Tibial nerve (tissue), 4 donors: ENCODE results near the gene DPP4. TPM values are rescaled to one million over a fixed set of nuclear protein-coding genes. Genes with fewer than 3 reads are reported as not detected.

Experiments used
- DNase-seq, 2 donors: peaks; one replicate each; pipeline ENCODE4 v3.0.0-alpha.2; 2019; ENCODE audit warnings: low spot score in 2 of 2
- H3K27ac ChIP-seq, 4 donors: fragments of 200-600 bp; sonication (generic) in 3 of 4; one replicate each; pipeline ENCODE4 v1.5.1; 2017 to 2019; ENCODE audit warnings: mild to moderate bottlenecking in 1 of 4
- H3K27me3 ChIP-seq, 2 donors: fragments of 200-600 bp; sonication (generic) in 1 of 2; one replicate each; pipeline versions ENCODE4 v1.5.1 to v1.6.0; 2017 to 2019
- H3K36me3 ChIP-seq, 3 donors: fragments of 200-600 bp; sonication (generic); one replicate each; pipeline ENCODE4 v1.5.1; 2018 to 2019
- H3K4me1 ChIP-seq, 4 donors: fragments of 200-600 bp; sonication (generic) in 3 of 4; one replicate each; pipeline ENCODE4 v1.5.1; 2017 to 2019
- H3K4me3 ChIP-seq, 4 donors: fragments of 200-600 bp; sonication (generic) in 3 of 4; one replicate each; pipeline ENCODE4 v1.5.1; 2017 to 2019; ENCODE audit warnings: mild to moderate bottlenecking in 1 of 4, moderate library complexity in 1 of 4
- H3K9me3 ChIP-seq, 4 donors: fragments of 200-600 bp; sonication (generic) in 3 of 4; one replicate each; pipeline ENCODE4 v1.5.1; 2017 to 2019
- EP300 ChIP-seq, 2 donors: sonication (generic); formaldehyde crosslinking; IDR thresholded peaks; one replicate each; pipeline ENCODE4 v1.6.1; 2017; ENCODE audit warnings: antibody characterized with exemption in 2 of 2, mild to moderate bottlenecking in 1 of 2
- POLR2A ChIP-seq, 2 donors: fragments of 450-650 bp; IDR thresholded peaks; one replicate each; pipeline ENCODE4 v1.6.1; 2017; ENCODE audit warnings: antibody characterized with exemption in 2 of 2, mild to moderate bottlenecking in 2 of 2, moderate library complexity in 2 of 2
- whole genome bisulfite sequencing, 2 donors: methylation state at CpG; one replicate each; pipeline ENCODE4 v1.1.5; 2018; 5-methylcytosine and 5-hydroxymethylcytosine counted together
- total RNA-seq, 4 donors: library from RNA; depleted of rRNA; stranded (reverse); fragments of >200 nt; gene quantifications; one replicate each; pipeline ENCODE4 v1.1.0, GENCODE V29; 2016
- TF ChIP-seq, protein P1 (sequence below), 5 experiments: fragments of 200-600 bp in 3 of 5; fragments of 450-650 bp in 2 of 5; sonication (generic) in 3 of 5; IDR thresholded peaks; one replicate each; pipeline ENCODE4 v1.5.1; 2016 to 2019; ENCODE audit warnings: antibody characterized with exemption in 5 of 5, mild to moderate bottlenecking in 3 of 5, moderate library complexity in 2 of 5

The DPP4 gene
- total RNA-seq, 4 donors from 2014 or later: 5.2 to 22.8 (median 17.3) TPM

DNA sequence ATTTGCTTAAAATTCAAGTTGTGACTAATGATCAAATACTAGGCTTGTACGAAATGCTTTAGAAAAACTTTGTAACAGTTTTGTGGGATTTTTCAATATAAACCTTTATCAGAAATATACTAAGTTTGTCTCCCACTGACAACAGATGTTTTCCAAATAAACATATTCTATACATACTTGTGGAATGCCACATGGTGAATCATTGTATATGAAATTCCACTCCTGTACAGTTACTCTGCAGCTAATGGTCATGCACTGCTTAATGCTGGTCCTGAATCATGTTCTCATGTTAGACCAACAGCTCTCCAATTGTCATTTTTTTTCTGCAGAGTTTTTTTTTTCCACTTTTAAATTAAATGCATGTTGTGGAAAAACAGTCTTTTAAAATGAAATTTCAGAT, 90.1 kb downstream of the DPP4 start:
- Histone ChIP-seq H3K4me1 (no peaks in the 10 kb centered on the region), H3K27ac (no peak overlapping the region), H3K4me3 (no peak overlapping the region), H3K9me3 (no peaks in the 10 kb centered on the region), H3K36me3 (no peaks in the 10 kb centered on the region), H3K27me3 (no peaks in the 10 kb centered on the region)
- TF ChIP-seq POLR2A (IDR thresholded peaks at IDR 0.05): no peak
- no peak for TF ChIP-seq EP300 (IDR thresholded peaks at IDR 0.05)
- TF ChIP-seq, protein P1, sequence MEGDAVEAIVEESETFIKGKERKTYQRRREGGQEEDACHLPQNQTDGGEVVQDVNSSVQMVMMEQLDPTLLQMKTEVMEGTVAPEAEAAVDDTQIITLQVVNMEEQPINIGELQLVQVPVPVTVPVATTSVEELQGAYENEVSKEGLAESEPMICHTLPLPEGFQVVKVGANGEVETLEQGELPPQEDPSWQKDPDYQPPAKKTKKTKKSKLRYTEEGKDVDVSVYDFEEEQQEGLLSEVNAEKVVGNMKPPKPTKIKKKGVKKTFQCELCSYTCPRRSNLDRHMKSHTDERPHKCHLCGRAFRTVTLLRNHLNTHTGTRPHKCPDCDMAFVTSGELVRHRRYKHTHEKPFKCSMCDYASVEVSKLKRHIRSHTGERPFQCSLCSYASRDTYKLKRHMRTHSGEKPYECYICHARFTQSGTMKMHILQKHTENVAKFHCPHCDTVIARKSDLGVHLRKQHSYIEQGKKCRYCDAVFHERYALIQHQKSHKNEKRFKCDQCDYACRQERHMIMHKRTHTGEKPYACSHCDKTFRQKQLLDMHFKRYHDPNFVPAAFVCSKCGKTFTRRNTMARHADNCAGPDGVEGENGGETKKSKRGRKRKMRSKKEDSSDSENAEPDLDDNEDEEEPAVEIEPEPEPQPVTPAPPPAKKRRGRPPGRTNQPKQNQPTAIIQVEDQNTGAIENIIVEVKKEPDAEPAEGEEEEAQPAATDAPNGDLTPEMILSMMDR (IDR thresholded peaks at IDR 0.05): no peak
- no peak for DNase-seq
- WGBS, 2 donors: 87 to 92% methylated on average over 1 of the region's 1 CpG

DNA sequence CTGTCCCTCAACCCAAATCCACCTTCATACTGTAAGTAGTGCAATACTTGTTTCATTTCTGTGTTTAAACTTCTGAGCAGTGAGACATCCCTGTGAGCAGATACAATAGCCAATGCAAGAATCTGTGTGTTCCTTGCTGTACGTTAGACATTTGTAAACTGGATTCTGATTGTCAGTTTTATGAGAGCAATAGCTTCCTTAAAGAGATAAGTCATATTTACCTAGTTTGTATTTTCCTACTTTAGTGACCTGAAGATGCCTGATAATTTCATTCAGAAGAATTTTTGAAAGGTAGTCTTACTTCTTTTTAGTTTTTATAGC, 90.7 kb downstream of the DPP4 start:
- 21% methylated on average over 1 of the region's 1 CpG for WGBS, 2 donors
- H3K4me3 ChIP-seq: no peak overlapping the region
- TF ChIP-seq, protein P1 (IDR thresholded peaks at IDR 0.05): no peak
- TF ChIP-seq EP300 (IDR thresholded peaks at IDR 0.05): no peak
- no peak for TF ChIP-seq POLR2A (IDR thresholded peaks at IDR 0.05)

DNA sequence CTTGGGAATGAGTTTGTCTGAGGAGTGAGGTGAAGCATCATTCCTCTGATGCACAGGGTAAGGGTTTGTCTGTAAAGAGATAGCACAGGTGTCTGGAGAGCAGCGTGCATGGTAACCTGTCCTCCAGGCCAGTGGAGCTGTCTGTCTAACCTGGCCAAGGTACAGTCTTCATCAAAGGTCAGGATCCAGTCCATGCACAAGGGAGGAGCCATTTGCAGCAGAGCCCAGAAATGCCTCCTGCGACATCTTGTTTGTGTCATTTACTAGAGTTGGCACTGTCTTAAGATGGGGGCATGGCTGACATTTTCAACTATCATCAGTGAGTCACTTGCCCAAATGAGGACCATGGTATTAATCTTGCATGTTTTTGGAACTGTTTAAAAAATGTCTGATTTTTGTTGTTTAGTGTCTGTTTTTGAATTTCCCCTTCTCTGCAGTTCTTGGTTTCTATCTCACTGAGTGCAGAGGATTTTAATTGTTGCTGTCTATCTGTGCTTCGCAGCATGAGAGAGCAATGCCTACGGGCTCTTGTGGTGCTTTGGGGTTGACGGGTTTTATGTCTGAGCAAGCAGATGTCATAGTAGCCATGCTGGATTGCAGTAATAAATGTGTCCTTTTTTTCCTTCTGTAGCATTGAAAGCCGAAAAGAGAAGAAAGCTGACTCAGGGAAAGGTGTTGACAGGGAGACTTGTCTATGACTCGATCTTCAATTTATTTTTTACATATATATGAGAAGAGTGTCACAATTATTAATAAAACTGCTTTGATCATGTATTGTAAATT, 91.3 kb downstream of the DPP4 start:
- H3K27ac ChIP-seq: no peak overlapping the region
- no peak for TF ChIP-seq EP300 (IDR thresholded peaks at IDR 0.05)
- TF ChIP-seq POLR2A (IDR thresholded peaks at IDR 0.05): no peak
- TF ChIP-seq, protein P1 (IDR thresholded peaks at IDR 0.05): no peak
- H3K36me3 ChIP-seq: no peaks in the 10 kb centered on the region
- 71 to 75% methylated on average over 7 of the region's 7 CpGs for WGBS, 2 donors
- no peaks in the 10 kb centered on the region for H3K4me1 ChIP-seq
- H3K9me3 ChIP-seq: no peaks in the 10 kb centered on the region
- DNase-seq: no peak
- no peak overlapping the region for H3K4me3 ChIP-seq
- H3K27me3 ChIP-seq: no peaks in the 10 kb centered on the region

More for the DNA sequence above, 90.7 kb downstream of the DPP4 start:
- H3K36me3 ChIP-seq: no peaks in the 10 kb centered on the region
- no peak overlapping the region for H3K27ac ChIP-seq
- H3K9me3 ChIP-seq: no peaks in the 10 kb centered on the region
- H3K27me3 ChIP-seq: no peaks in the 10 kb centered on the region
- no peaks in the 10 kb centered on the region for H3K4me1 ChIP-seq
- no peak for DNase-seq

DNA sequence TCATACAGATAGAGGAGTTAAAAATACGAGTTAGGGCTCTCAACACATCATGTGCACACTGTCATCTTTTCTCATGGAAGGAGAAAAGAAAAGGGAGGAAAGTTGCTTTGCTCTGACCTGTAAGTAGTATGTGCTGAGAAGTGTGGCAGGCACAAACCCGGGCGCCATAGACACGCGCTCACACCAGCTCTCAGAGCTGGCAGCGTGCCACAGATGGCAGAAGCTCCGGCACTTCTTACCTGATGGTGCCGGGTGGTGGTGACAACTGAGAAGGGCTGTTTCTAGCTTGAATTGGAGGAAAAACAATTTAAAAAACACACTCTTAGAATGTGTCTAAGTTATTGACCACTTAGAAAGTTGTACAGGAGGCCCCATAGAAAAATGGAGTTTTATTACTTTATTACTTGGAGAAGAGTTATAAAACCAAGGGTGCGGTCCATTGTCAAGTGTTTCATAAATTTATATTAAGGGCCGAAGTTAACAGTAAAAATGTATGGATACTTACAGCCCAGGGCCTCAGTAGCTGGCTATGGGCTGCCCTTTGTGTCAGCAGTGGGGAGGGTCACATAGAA, 92.2 kb downstream of the DPP4 start:
- Histone ChIP-seq H3K9me3 (no peaks in the 10 kb centered on the region), H3K36me3 (no peaks in the 10 kb centered on the region), H3K27ac (no peak overlapping the region), H3K27me3 (no peaks in the 10 kb centered on the region), H3K4me3 (no peak overlapping the region), H3K4me1 (no peaks in the 10 kb centered on the region)
- 84 to 85% methylated on average over 10 of the region's 10 CpGs for WGBS, 2 donors
- no peak for DNase-seq
- TF ChIP-seq, protein P1 (IDR thresholded peaks at IDR 0.05): no peak
- TF ChIP-seq EP300 (IDR thresholded peaks at IDR 0.05) (no peak), POLR2A (IDR thresholded peaks at IDR 0.05) (no peak)

DNA sequence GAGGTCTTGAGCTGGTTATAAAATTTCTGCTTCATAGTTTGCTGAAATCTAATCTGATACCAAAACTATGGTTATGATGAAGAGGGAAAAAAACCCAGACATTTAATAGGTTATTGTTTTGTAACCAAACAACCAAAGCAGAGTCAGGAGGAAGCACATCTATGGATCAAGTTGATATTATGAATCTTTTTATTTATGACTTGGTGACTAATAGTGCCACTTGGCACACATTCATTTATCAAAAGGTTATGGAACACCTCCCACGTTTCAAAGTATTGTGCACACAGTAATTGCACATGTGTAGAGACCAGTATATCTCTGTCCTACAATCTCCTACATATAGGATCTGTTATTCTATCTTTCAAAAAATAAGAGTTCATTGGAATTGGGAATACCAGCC, 93.0 kb downstream of the DPP4 start:
- Histone ChIP-seq H3K9me3 (no peaks in the 10 kb centered on the region), H3K27ac (no peak overlapping the region), H3K4me3 (no peak overlapping the region), H3K36me3 (no peaks in the 10 kb centered on the region), H3K4me1 (no peaks in the 10 kb centered on the region), H3K27me3 (no peaks in the 10 kb centered on the region)
- no peak for DNase-seq
- WGBS, 2 donors: 41 to 42% methylated on average over 1 of the region's 1 CpG
- TF ChIP-seq POLR2A (IDR thresholded peaks at IDR 0.05) (no peak), EP300 (IDR thresholded peaks at IDR 0.05) (no peak)
- TF ChIP-seq, protein P1 (IDR thresholded peaks at IDR 0.05): no peak
